Thymus (tissue), 11 donors: ENCODE data around the gene SYNE1. TPM values are rescaled to one million over a fixed set of nuclear protein-coding genes. Genes with fewer than 3 reads are reported as not detected.

Experiments used
- DNase-seq, 9 donors: peaks; one replicate each; pipeline ENCODE4 v3.0.0-alpha.2; 2013; ENCODE audit warnings: low spot score in 9 of 9, low read depth in 6 of 9, missing footprints in 1 of 9
- H3K27ac ChIP-seq, 2 donors: one replicate each; pipeline ENCODE4 v1.5.1; 2013; ENCODE audit warnings: control low read depth in 1 of 2, low read depth in 1 of 2, low read length in 1 of 2, mild to moderate bottlenecking in 1 of 2, moderate library complexity in 1 of 2
- H3K27me3 ChIP-seq, 2 donors: one replicate each; pipeline ENCODE4 v1.5.1; 2013; ENCODE audit warnings: low read length in 1 of 2; ENCODE audit not compliant: control insufficient read depth in 2 of 2, insufficient read depth in 1 of 2
- H3K36me3 ChIP-seq, 2 donors: one replicate each; pipeline ENCODE4 v1.5.1; 2013; ENCODE audit warnings: low read length in 1 of 2, mild to moderate bottlenecking in 1 of 2, moderate library complexity in 1 of 2; ENCODE audit not compliant: control insufficient read depth in 2 of 2, insufficient read depth in 2 of 2
- H3K4me1 ChIP-seq, 2 donors: one replicate each; pipeline ENCODE4 v1.5.1; 2013; ENCODE audit warnings: low read length in 2 of 2; ENCODE audit not compliant: control insufficient read depth in 2 of 2, insufficient read depth in 2 of 2
- H3K4me3 ChIP-seq, 2 donors: one replicate each; pipeline ENCODE4 v1.5.1; 2013; ENCODE audit warnings: low read length in 2 of 2, control low read depth in 1 of 2, mild to moderate bottlenecking in 1 of 2
- H3K9me3 ChIP-seq, 2 donors: one replicate each; pipeline ENCODE4 v1.5.1; 2013; ENCODE audit warnings: low read length in 1 of 2, mild to moderate bottlenecking in 1 of 2; ENCODE audit not compliant: control insufficient read depth in 2 of 2, insufficient read depth in 1 of 2
- WGBS: extraction: QIAGEN DNeasy Blood & Tissue Kit; methylation state at CpG from one replicate; pipeline ENCODE4 v1.1.7; 2013; 5-methylcytosine and 5-hydroxymethylcytosine counted together
- polyA plus RNA-seq: library from polyadenylated mRNA; stranded (reverse); fragments of 200-250 nt; gene quantifications from one replicate; pipeline ENCODE4 v1.2.3, GENCODE V29; 2013
- total RNA-seq: library from RNA; stranded (reverse); fragments of 120-200 nt; gene quantifications from one replicate; pipeline ENCODE4 v1.2.4, GENCODE V29; 2013
- donor health status: healthy.

SYNE1 gene
- total and polyA plus RNA-seq, 2 donors, result 49.6 to 55.1 TPM

DNA sequence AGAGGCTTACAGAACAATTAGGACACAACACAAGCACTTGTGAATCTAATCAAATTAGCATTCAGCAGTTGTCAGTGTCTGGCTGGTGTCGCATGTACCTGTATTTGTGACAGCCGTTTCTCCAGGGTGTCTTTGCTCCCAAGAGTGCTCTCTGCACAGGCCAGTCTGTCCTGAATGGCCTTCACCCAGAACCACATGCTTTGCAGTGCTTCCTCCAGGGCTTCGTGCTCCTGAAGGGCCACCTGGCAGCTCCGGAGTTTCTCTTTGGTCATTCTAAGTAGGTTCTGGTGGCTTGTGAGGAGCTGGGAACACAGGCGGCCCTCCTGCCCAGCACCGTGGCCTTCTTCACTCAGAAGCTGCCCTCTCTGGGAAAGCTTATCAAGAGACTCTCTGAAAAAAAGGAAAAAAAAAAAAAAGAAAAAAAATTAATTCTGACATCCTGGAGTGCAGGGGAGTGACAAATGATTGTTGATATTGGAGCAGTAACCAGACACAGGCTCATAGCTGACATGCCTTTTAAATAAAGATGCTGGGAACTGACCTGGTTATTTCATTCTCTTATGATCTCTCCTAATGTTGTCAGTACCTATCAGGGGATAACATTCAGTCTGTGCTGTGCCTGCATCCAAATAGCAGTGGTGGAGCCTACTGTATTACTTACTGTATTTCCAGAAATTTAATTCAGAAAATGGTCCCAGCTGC is 245.8 kb downstream of the SYNE1 start:
- no peak for DNase-seq
- no peaks in the 10 kb centered on the region for H3K27me3 ChIP-seq
- 95% methylated on average over 6 of the region's 6 CpGs for WGBS
- no peak overlapping the region for H3K4me3 ChIP-seq
- no peak overlapping the region for H3K27ac ChIP-seq
- H3K4me1 ChIP-seq, result no peaks in the 10 kb centered on the region
- no peaks in the 10 kb centered on the region for H3K36me3 ChIP-seq
- H3K9me3 ChIP-seq, result no peaks in the 10 kb centered on the region

DNA sequence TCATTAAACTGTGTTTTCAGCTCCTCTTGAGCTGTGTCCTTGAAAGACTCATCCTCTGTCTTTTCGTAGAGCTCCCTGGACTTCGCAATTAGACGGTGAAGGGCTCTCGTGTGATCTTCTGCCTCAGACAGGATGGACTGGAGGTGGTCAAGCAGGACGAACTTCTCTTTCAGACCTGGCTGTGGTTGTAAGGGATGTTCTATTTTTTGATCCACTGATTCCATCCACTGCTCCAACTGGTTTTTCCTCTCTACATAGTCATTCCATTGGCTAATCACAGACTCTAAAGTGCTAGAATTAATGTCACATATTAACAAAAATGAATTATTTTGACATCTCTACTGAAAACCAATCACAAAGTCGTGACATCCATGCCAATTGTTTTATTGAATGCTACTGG is 250.1 kb downstream of the SYNE1 start:
- no peaks in the 10 kb centered on the region for H3K27me3 ChIP-seq
- no peaks in the 10 kb centered on the region for H3K4me1 ChIP-seq
- WGBS, result 90% methylated on average over 6 of the region's 6 CpGs
- no peak for DNase-seq
- no peaks in the 10 kb centered on the region for H3K9me3 ChIP-seq
- no peak overlapping the region for H3K27ac ChIP-seq
- H3K36me3 ChIP-seq, result no peaks in the 10 kb centered on the region
- no peak overlapping the region for H3K4me3 ChIP-seq

DNA sequence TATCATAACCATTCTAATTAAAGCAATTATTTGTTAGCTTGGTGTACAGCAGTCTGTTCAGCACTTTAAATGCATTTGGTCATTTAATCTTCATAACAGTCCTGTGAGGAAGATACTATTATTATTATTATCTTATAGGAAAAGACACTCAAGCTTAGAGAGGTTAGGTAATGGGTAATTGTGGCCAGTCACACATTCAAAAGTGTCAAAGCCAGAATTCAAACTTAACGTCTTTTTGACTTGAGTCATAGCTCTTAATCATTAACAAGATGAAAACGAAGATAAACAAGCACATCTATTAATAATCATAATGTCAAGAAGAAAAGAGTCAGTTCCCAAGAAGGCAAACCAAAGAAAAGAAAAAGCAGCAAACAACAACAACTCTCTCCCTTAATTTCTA is 251.0 kb downstream of the SYNE1 start:
- Histone ChIP-seq H3K27ac (no peak overlapping the region), H3K4me3 (no peak overlapping the region), H3K9me3 (no peaks in the 10 kb centered on the region), H3K36me3 (no peaks in the 10 kb centered on the region), H3K4me1 (no peaks in the 10 kb centered on the region), H3K27me3 (peaks cover 0 to under 1% of the 10 kb centered on the region in 2 donors)
- 85% methylated on average over 2 of the region's 2 CpGs for WGBS
- no peak for DNase-seq

DNA sequence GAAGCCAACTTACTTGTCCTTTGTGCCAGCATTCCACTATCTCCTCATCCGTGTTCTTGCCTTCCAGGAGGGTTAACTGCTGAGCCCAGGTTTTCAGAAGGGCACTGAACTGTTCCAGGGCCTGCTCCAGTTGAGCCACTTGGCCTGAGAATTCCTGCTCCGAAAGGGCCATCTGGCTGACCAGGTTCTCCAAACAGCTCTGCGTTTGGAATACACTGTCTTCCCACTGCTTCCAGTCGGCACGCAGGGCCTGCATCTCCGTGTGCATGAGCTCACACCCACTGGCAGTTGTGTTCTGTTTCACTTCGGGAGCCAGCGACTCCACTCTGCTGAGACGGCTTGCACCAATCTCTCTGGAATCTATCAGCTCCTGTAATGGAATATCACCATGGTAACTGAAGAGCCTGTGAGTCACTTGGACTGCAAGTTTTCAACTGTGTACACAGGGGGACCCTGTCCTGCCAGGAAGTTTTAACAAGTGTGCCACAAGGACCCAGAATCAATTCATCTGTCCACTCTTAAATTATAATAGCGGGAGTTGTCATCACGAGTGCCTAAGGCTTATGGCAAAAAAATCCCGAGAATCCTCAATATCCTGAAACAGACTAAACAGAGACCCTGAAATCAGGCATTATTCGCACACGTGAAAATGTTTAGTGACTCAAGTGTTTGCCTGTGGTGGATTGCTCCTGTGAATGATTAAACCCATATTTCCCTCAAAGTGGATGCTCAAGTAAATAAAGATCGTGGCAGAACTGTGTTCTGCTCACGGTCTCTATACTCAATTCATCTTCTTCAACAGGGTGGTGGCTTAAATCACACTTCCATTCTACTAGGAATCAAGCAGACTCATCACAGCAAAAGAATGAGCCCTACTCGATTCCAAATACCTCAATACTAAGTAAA is 255.9 kb downstream of the SYNE1 start:
- WGBS, result 92% methylated on average over 17 of the region's 17 CpGs
- no peaks in the 10 kb centered on the region for H3K9me3 ChIP-seq
- peak in 1 of 9 donors; percentile 6 for DNase-seq
- H3K4me3 ChIP-seq, result no peak overlapping the region
- H3K36me3 ChIP-seq, result no peaks in the 10 kb centered on the region
- no peaks in the 10 kb centered on the region for H3K4me1 ChIP-seq
- H3K27ac ChIP-seq, result peak overlapping the region; percentile 3 to 78
- H3K27me3 ChIP-seq, result peaks cover 0 to 3% of the 10 kb centered on the region in 2 donors

DNA sequence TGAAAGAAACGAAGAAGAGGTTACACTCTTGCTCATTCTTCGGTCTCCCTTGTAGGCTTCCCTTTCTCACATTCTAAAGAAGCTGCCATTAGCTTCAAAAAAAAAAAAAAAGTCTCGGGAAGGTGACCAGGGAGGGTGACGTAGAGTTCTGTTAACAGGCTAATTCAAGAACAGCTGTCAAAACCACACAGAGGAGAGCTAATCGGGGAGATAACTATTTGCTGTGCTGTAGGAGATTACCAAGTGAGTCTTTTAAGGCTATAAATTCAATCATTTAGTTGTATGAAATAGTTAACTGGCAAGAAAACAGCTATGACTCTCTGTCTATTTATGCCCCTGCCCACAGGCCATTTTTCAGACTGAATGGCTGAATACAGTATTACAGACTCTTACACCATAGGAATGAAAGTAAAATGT is 256.8 kb downstream of the SYNE1 start:
- 43% methylated on average over 5 of the region's 5 CpGs for WGBS
- no peak for DNase-seq
- Histone ChIP-seq H3K27me3 (peaks cover 0 to 3% of the 10 kb centered on the region in 2 donors), H3K4me1 (no peaks in the 10 kb centered on the region), H3K36me3 (no peaks in the 10 kb centered on the region), H3K4me3 (peak overlapping the region in 1 of 2 donors; percentile 1), H3K9me3 (no peaks in the 10 kb centered on the region), H3K27ac (peak overlapping the region in 1 of 2 donors; percentile 34)

DNA sequence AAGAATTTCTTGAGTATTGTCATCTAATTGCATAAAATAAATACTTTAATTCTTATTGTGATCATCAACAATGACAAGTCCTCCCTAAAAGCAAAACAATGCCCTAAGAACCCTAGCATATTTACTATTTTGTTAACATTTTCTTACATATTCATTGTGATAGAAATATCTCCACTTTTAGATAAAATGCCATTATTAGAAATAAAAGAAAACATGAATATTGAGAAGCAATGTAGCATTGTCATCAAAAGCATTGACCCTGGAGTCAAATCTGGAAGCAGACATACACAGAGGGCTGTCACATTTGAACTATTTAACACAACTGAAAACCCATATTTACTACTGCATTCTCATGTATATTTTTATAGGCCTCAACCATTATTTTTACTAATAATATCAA is 257.7 kb downstream of the SYNE1 start:
- H3K27ac ChIP-seq, result no peak overlapping the region
- DNase-seq, result no peak
- no peaks in the 10 kb centered on the region for H3K36me3 ChIP-seq
- no peaks in the 10 kb centered on the region for H3K4me1 ChIP-seq
- H3K27me3 ChIP-seq, result peaks cover 0 to 3% of the 10 kb centered on the region in 2 donors
- H3K9me3 ChIP-seq, result no peaks in the 10 kb centered on the region
- no peak overlapping the region for H3K4me3 ChIP-seq

DNA sequence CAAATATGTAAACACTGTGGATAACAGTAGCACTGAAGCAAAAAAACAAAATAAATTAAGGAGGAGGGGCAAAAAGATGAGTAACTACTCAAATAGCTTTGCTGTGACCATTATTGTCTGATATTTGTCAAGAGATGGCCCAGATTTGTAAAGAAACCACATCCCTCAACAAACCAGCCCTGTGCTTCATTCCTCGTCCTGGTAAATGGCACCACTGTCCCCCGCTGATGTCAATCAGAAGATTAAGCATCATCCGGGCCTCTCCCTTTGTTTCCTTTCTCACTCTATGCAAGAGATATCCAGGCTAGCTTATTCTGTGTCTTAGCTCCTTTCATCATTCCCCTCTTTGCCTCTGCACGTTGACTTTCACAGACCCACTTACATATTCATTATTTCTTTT is 259.0 kb downstream of the SYNE1 start:
- no peak overlapping the region for H3K4me3 ChIP-seq
- no peaks in the 10 kb centered on the region for H3K9me3 ChIP-seq
- 93% methylated on average over 4 of the region's 4 CpGs for WGBS
- DNase-seq, result no peak
- H3K27ac ChIP-seq, result no peak overlapping the region
- H3K4me1 ChIP-seq, result no peaks in the 10 kb centered on the region
- H3K36me3 ChIP-seq, result no peaks in the 10 kb centered on the region
- H3K27me3 ChIP-seq, result peaks cover 0 to 3% of the 10 kb centered on the region in 2 donors

DNA sequence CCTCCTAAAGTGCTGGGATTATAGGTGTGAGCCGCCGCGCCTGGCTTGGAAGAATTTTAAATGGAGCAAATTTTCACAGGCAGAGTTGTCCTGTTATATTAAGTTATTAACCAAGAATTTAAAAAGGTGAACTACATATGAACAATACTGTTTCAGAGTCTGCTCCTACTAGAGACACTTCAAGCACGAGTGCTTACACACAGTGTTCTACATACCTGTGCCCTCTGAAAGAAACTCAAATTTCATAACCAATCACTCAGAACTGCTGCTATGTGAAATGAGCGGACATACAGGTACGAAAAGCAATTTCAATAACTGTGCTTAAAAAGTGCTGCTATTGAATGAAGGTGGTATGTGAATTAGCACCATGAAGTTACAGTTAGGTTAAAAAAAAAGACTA is 262.0 kb downstream of the SYNE1 start:
- H3K4me3 ChIP-seq, result no peak overlapping the region
- no peaks in the 10 kb centered on the region for H3K36me3 ChIP-seq
- no peak for DNase-seq
- no peaks in the 10 kb centered on the region for H3K27me3 ChIP-seq
- no peaks in the 10 kb centered on the region for H3K4me1 ChIP-seq
- no peak overlapping the region for H3K27ac ChIP-seq
- 97% methylated on average over 6 of the region's 6 CpGs for WGBS
- no peaks in the 10 kb centered on the region for H3K9me3 ChIP-seq

DNA sequence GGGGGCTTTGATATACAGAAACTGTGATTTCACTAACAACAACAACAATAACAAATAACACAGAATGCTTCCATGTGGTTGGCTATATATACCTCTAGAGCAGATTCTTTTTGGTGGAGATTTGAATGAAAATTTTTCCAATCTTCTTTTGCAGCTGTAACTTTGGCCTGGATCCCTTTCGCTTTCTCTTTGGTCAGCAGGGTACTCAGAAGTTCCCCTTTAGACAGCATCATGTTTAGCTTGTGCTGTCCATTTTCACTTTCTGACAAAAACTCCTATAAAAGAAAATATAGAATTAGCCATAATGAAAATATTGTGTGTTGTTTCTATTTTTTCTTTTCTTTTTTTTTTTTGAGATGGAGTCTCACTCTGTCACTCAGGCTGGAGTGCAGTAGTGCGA is 264.2 kb downstream of the SYNE1 start:
- H3K4me3 ChIP-seq, result no peak overlapping the region
- no peaks in the 10 kb centered on the region for H3K36me3 ChIP-seq
- no peak for DNase-seq
- no peaks in the 10 kb centered on the region for H3K9me3 ChIP-seq
- no peaks in the 10 kb centered on the region for H3K4me1 ChIP-seq
- no peak overlapping the region for H3K27ac ChIP-seq
- peaks cover 0 to 2% of the 10 kb centered on the region in 2 donors for H3K27me3 ChIP-seq
- 97% methylated on average over 2 of the region's 2 CpGs for WGBS
